SK-N-SH treated with all-trans-retinoic acid at 6 μM for 48 hours (cell line): Measurements from ENCODE around the gene PCDHA12.

ENCODE experiments used
- ARNTL ChIP-seq: fragments of 450-650 bp; formaldehyde crosslinking; IDR thresholded peaks from 2 replicates; pipeline ENCODE4 v1.5.0; 2020; ENCODE audit warnings: low read depth, mild to moderate bottlenecking, moderate library complexity, borderline replicate concordance
- CREB5 ChIP-seq: fragments of 250-450 bp; sonication (Bioruptor Pico); IDR thresholded peaks from 2 replicates; pipeline ENCODE4 v1.5.1; 2020; ENCODE audit warnings: low read depth, mild to moderate bottlenecking, moderate library complexity
- CSDC2 ChIP-seq: fragments of 250-450 bp; sonication (Bioruptor Pico); IDR thresholded peaks from 2 replicates; pipeline ENCODE4 v1.5.0; 2020; ENCODE audit warnings: mild to moderate bottlenecking, moderate library complexity
- POU6F1 ChIP-seq: fragments of 250-450 bp; sonication (Bioruptor Pico); IDR thresholded peaks from 2 replicates; pipeline ENCODE4 v1.8.0; 2021; ENCODE audit warnings: low read depth, mild to moderate bottlenecking, moderate library complexity, borderline replicate concordance
- RARB ChIP-seq: fragments of 250-450 bp; sonication (Bioruptor Pico); IDR thresholded peaks from 2 replicates; pipeline ENCODE4 v1.8.0; 2021; ENCODE audit warnings: mild to moderate bottlenecking, moderate library complexity
- ZC3H10 ChIP-seq: fragments of 250-450 bp; sonication (Bioruptor Pico); IDR thresholded peaks from 2 replicates; pipeline ENCODE4 v1.5.1; 2021; ENCODE audit warnings: mild to moderate bottlenecking, moderate library complexity
- ZFP30 ChIP-seq: fragments of 450-650 bp; formaldehyde crosslinking; IDR thresholded peaks from 2 replicates; pipeline ENCODE4 v1.5.0; 2022; ENCODE audit warnings: mild to moderate bottlenecking, moderate library complexity
- ZNF8 ChIP-seq: fragments of 450-650 bp; formaldehyde crosslinking; IDR thresholded peaks from 2 replicates; pipeline ENCODE4 v1.5.0; 2020; ENCODE audit warnings: mild to moderate bottlenecking, moderate library complexity

- TF ChIP-seq ZFP30 (no peak), CREB5 (CRISPR knock-in tag) (no peak), ZC3H10 (CRISPR knock-in tag) (no peak), RARB (CRISPR knock-in tag) (no peak), CSDC2 (no peak), POU6F1 (CRISPR knock-in tag) (no peak), ARNTL (no peak), ZNF8 (CRISPR knock-in tag) (no peak)
Measured at GRCh38 chr5:140883373-140883772, 8.3 kb downstream of the PCDHA12 start.
